ENCODE measurements around the gene ADSS1.

GRCh38 chr14:104687601-104688504, 36.2 kb upstream of the ADSS1 start:
- TF ChIP-seq CTCF (IDR thresholded peaks at IDR 0.05 in 8 of 11, conservative IDR thresholded peaks at IDR 0.05 in 3 of 11), result no peak
- TF ChIP-seq POLR2A (IDR thresholded peaks at IDR 0.05), result no peak
